B cell (primary cell): ENCODE results near the gene ENO4. TPM values are rescaled to one million over a fixed set of nuclear protein-coding genes. Genes with fewer than 3 reads are reported as not detected.

Experiments used
- ATAC-seq: fragments of 200-7000 bp; cut with Tn5 transposase; one replicate; pipeline ENCODE4 v1.10.0; 2021; ENCODE audit warnings: low read depth, mild to moderate bottlenecking, moderate number of reproducible peaks, moderate library complexity
- CTCF ChIA-PET: fragments of 350-600 bp; sonication (Branson Sonifier 250); formaldehyde crosslinking; loops from one replicate; lab custom pipeline; 2021; ENCODE audit warnings: antibody characterized with exemption, inconsistent platforms; lab: Charles Lee
- POLR2A ChIA-PET: fragments of 350-600 bp; sonication (Branson Sonifier 250); formaldehyde crosslinking; loops from one replicate; lab custom pipeline; 2021; ENCODE audit warnings: antibody characterized with exemption; lab: Charles Lee
- DNase-seq: peaks from one replicate; pipeline ENCODE4 v3.0.0; 2013
- H2AFZ ChIP-seq: 2 replicates; pipeline ENCODE4 v1.6.1; 2012; ENCODE audit warnings: mild to moderate bottlenecking, low read depth, low read length; ENCODE audit not compliant: insufficient read depth, poor library complexity, severe bottlenecking
- H3K27ac ChIP-seq, 2 donors: 1 replicate in 1 of 2; 2 replicates in 1 of 2; pipeline ENCODE4 v1.5.1; 2012 to 2013; ENCODE audit warnings: low read length in 2 of 2, mild to moderate bottlenecking in 2 of 2, moderate library complexity in 1 of 2
- H3K27me3 ChIP-seq, 4 experiments: fragments of 200-600 bp in 1 of 4; sonication (generic) in 1 of 4; replicated peaks in 1 of 4; 1 replicate in 2 of 4; 2 replicates in 2 of 4; pipeline versions ENCODE4 v1.6.1 to v1.7.0; 2013 to 2016; ENCODE audit warnings: low read length in 3 of 4, mild to moderate bottlenecking in 2 of 4, mixed read lengths in 1 of 4, moderate library complexity in 1 of 4; ENCODE audit not compliant: insufficient read depth in 4 of 4, control insufficient read depth in 3 of 4; ENCODE audit errors: control extremely low read depth in 1 of 4
- H3K36me3 ChIP-seq, 2 experiments: replicated peaks in 1 of 2; 1 replicate in 1 of 2; 2 replicates in 1 of 2; pipeline versions ENCODE4 v1.6.1 to v1.7.1; 2013; ENCODE audit warnings: low read length in 1 of 2; ENCODE audit not compliant: insufficient read depth in 2 of 2, control insufficient read depth in 1 of 2; ENCODE audit errors: control extremely low read depth in 1 of 2, extremely low read depth in 1 of 2
- H3K4me1 ChIP-seq, 2 donors: fragments of 200-600 bp in 1 of 2; sonication (generic) in 1 of 2; 1 replicate in 1 of 2; 2 replicates in 1 of 2; pipeline versions ENCODE4 v1.5.1 to v1.6.1; 2013 to 2017; ENCODE audit warnings: low read length in 2 of 2; ENCODE audit not compliant: control insufficient read depth in 2 of 2, insufficient read depth in 2 of 2
- H3K4me2 ChIP-seq: replicated peaks from 2 replicates; pipeline ENCODE3; 2012; ENCODE audit warnings: mild to moderate bottlenecking, low read depth, low read length; ENCODE audit not compliant: poor library complexity, severe bottlenecking
- H3K4me3 ChIP-seq, 5 experiments: fragments of 200-600 bp in 1 of 5; sonication (generic) in 1 of 5; 1 replicate in 3 of 5; 2 replicates in 2 of 5; pipeline versions ENCODE4 v1.5.1 to v1.7.0; 2011 to 2016; ENCODE audit warnings: low read length in 4 of 5, mild to moderate bottlenecking in 4 of 5, low read depth in 2 of 5, control low read depth in 1 of 5, moderate library complexity in 1 of 5; ENCODE audit not compliant: insufficient read depth in 1 of 5; ENCODE audit errors: control extremely low read depth in 1 of 5, extremely low read depth in 1 of 5
- H3K79me2 ChIP-seq: fragments of 200-600 bp; sonication (generic); one replicate; pipeline ENCODE4 v1.6.0; 2016; ENCODE audit warnings: low read length; ENCODE audit not compliant: control insufficient read depth, insufficient read depth
- H3K9ac ChIP-seq: fragments of 200-600 bp; sonication (generic); 2 replicates; pipeline ENCODE4 v1.6.1; 2017; ENCODE audit warnings: mild to moderate bottlenecking, low read length, moderate library complexity
- H3K9me3 ChIP-seq, 3 donors: one replicate each; pipeline versions ENCODE4 v1.6.1 to v1.7.1; 2013; ENCODE audit warnings: low read length in 2 of 3; ENCODE audit not compliant: control insufficient read depth in 2 of 3, insufficient read depth in 1 of 3; ENCODE audit errors: control extremely low read depth in 1 of 3
- H4K20me1 ChIP-seq: 2 replicates; pipeline ENCODE4 v1.6.0; 2012; ENCODE audit warnings: mild to moderate bottlenecking, low read length; ENCODE audit not compliant: insufficient read depth, control insufficient read depth, poor library complexity, severe bottlenecking
- H3K27ac Mint-ChIP-seq: one replicate; pipeline ENCODE4 v1.8.0; 2021; ENCODE audit warnings: mixed read lengths
- H3K27me3 Mint-ChIP-seq: one replicate; pipeline ENCODE4 v1.8.0; 2021; ENCODE audit warnings: mixed read lengths
- H3K4me1 Mint-ChIP-seq: one replicate; pipeline ENCODE4 v1.8.0; 2021; ENCODE audit warnings: mixed read lengths
- H3K4me3 Mint-ChIP-seq: one replicate; pipeline ENCODE4 v1.8.0; 2021; ENCODE audit warnings: mixed read lengths
- H3K9me3 Mint-ChIP-seq: one replicate; pipeline ENCODE4 v1.8.0; 2022; ENCODE audit warnings: mixed read lengths; ENCODE audit not compliant: insufficient read depth
- EZH2 ChIP-seq: IDR thresholded peaks from 2 replicates; pipeline ENCODE4 v1.6.1; 2012; ENCODE audit warnings: borderline replicate concordance, low read depth, mild to moderate bottlenecking, moderate library complexity, low read length; ENCODE audit not compliant: insufficient read depth, poor library complexity, severe bottlenecking
- WGBS: methylation state at CpG from one replicate; pipeline ENCODE4 v1.1.5; 2013; ENCODE audit warnings: missing lambda C conversion rate; ENCODE audit not compliant: insufficient coverage; 5-methylcytosine and 5-hydroxymethylcytosine counted together
- intact Hi-C: fragments of 100-400 bp; cut with micrococcal nuclease; formaldehyde crosslinking; loops from one replicate; pipeline ENCODE4 v1.10.0; 2022
- polyA plus RNA-seq: library from polyadenylated mRNA; depleted of rRNA; stranded (reverse); fragments of >200 nt; gene quantifications from 2 replicates; pipeline ENCODE4 v1.2.3, GENCODE V29; 2012
- total RNA-seq, 2 donors: library from RNA; stranded (reverse); fragments of 120-200 nt in 1 of 2; gene quantifications; 1 replicate in 1 of 2; 2 replicates in 1 of 2; pipeline versions ENCODE4 v1.2.3 to v1.2.4, GENCODE V29; 2013 to 2022
- TF ChIP-seq, protein P1 (sequence below): fragments of 200-600 bp; IDR thresholded peaks from one replicate; pipeline ENCODE4 v1.8.0; 2022; ENCODE audit warnings: antibody characterized with exemption, mild to moderate bottlenecking

The ENO4 gene
- total and polyA plus RNA-seq, 2 donors (not counting 1 experiment from before 2014, with no cell fraction given): 0.07 to 0.37 TPM

- no peak overlapping the region for H3K9ac ChIP-seq
- no peak overlapping the region for H2AFZ ChIP-seq
- no peaks in the 10 kb centered on the region for H3K9me3 ChIP-seq
- Mint-ChIP-seq H3K27ac (no peak overlapping the region), H3K9me3 (no peaks in the 10 kb centered on the region), H3K4me3 (no peak overlapping the region), H3K27me3 (no peaks in the 10 kb centered on the region), H3K4me1 (no peaks in the 10 kb centered on the region)
- CTCF ChIA-PET: no interaction called here
- H3K4me2 ChIP-seq: no peak overlapping the region
- H3K79me2 ChIP-seq: no peaks in the 10 kb centered on the region
- H3K4me1 ChIP-seq: no peaks in the 10 kb centered on the region
- POLR2A ChIA-PET: no interaction called here
- intact Hi-C loops: no loop called here
- no peak for ATAC-seq
- H4K20me1 ChIP-seq: no peaks in the 10 kb centered on the region
- TF ChIP-seq, protein P1, sequence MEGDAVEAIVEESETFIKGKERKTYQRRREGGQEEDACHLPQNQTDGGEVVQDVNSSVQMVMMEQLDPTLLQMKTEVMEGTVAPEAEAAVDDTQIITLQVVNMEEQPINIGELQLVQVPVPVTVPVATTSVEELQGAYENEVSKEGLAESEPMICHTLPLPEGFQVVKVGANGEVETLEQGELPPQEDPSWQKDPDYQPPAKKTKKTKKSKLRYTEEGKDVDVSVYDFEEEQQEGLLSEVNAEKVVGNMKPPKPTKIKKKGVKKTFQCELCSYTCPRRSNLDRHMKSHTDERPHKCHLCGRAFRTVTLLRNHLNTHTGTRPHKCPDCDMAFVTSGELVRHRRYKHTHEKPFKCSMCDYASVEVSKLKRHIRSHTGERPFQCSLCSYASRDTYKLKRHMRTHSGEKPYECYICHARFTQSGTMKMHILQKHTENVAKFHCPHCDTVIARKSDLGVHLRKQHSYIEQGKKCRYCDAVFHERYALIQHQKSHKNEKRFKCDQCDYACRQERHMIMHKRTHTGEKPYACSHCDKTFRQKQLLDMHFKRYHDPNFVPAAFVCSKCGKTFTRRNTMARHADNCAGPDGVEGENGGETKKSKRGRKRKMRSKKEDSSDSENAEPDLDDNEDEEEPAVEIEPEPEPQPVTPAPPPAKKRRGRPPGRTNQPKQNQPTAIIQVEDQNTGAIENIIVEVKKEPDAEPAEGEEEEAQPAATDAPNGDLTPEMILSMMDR: no peak
- TF ChIP-seq EZH2: no peak
- H3K27me3 ChIP-seq: no peaks in the 10 kb centered on the region
- no peak overlapping the region for H3K27ac ChIP-seq
- no peak overlapping the region for H3K4me3 ChIP-seq
- no peak for DNase-seq
- 86% methylated on average over 1 of the region's 1 CpG for WGBS
- H3K36me3 ChIP-seq: no peaks in the 10 kb centered on the region
Observed at GRCh38 chr10:116912162-116912561, 62.9 kb downstream of the ENO4 start.

GRCh38 chr10:116913695-116914094 lies 64.4 kb downstream of the ENO4 start:
- Mint-ChIP-seq H3K27me3 (no peaks in the 10 kb centered on the region), H3K9me3 (no peaks in the 10 kb centered on the region), H3K4me1 (no peaks in the 10 kb centered on the region), H3K27ac (no peak overlapping the region), H3K4me3 (no peak overlapping the region)
- Histone ChIP-seq H3K4me2 (no peak overlapping the region), H3K4me1 (no peaks in the 10 kb centered on the region), H3K9ac (no peak overlapping the region), H3K27me3 (no peaks in the 10 kb centered on the region), H3K36me3 (no peaks in the 10 kb centered on the region), H4K20me1 (no peaks in the 10 kb centered on the region), H2AFZ (no peak overlapping the region), H3K4me3 (no peak overlapping the region), H3K27ac (no peak overlapping the region), H3K79me2 (no peaks in the 10 kb centered on the region), H3K9me3 (no peaks in the 10 kb centered on the region)
- ATAC-seq: no peak
- no CpG with 5 or more reads among the region's 1 CpG for WGBS
- TF ChIP-seq, protein P1: no peak
- ChIA-PET CTCF (no interaction called here), POLR2A (no interaction called here)
- intact Hi-C loops: no loop called here
- no peak for DNase-seq
